T-helper 1 cell (primary cell): ENCODE measurements around the gene AGBL4.

Experiments
- DNase-seq, 5 donors: peaks; one replicate each; pipeline ENCODE4 v3.0.0-alpha.2; 2012 to 2020

The AGBL4 gene

DNA sequence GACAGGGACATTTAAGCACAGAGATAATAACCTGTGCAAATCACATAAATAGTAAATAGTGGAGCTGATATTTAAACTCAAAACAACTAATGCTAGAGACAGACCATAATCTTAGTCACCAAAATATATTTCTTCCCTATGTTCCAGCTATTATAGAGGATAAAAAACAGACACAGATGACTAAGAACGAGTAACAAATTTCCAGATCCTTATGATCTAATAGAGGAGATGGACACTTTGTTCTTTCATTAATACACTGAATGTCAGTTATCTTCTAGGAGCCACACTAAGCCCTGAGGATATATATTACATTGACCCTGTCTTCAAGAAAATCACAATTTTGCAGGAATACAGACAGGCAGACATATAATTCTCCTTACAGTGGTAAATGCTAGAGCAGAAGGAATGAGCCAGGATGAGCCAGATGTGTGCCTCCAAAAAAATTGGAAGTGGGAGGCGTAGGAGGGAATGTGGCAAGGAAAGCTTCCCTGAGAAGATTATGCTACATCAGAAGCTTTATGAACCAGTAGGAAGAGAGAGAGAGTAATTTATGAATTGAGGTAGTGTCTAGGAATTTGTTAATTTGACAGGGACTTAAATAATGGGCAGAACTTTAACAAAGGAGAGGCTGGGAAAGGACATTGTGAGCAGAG is 851.7 kb downstream of the AGBL4 start:
- no peak for DNase-seq

DNA sequence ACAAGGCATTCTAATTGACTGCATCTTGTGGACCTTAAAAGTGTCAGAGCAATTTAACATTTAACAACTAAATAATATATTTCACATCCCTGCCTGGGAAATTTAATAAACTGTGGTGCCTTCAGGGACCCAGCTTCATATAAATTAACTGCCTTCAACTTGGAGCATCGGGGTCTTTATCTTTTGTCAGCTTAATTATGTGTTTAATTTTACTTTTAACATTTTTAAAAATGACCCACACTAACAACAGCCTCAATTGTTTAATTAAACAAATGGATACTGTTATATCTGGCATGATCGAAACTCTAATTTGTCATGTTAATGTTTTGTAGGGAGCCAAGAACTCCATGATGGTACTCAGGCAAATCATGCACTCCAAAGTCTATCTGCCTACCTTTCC is 857.7 kb downstream of the AGBL4 start:
- no peak for DNase-seq

DNA sequence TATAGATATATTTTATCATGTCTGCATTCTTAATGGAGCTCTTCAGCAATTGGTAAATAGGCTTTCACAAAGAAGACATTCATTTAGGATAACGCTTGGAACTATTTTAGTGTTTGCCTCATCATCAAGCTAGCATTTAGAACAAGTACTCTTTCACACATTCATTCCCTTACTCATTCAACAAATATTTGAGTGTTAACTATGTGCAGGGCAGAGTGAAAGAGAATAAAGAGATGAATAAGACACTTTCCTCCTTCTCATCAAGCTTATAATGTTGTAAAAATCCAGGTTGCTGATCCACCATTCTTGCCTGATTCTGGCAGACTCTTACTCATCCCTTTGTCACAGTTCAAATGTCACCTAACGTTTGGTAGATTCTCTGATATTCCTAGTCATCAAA is 860.7 kb downstream of the AGBL4 start:
- DNase-seq = no peak

DNA sequence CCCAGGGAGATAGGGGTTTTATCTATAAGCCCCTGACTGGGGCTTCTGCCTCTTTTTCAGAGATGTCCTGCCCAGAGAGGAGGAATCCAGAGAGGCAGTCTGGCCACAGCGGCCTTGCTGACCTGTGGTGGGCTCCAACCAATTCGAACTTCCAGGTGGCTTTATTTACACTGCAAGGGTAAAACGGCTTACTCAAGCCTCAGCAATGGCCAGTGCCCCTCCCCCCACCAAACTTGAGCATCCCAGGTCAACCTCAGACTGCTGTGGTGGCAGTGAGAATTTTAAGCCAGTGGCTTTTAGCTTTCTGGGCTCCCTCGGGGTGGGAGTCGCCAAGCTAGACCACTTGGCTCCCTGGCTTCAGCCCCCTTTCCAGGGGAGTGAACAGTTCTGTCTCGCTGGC is 863.1 kb downstream of the AGBL4 start:
- no peak for DNase-seq

DNA sequence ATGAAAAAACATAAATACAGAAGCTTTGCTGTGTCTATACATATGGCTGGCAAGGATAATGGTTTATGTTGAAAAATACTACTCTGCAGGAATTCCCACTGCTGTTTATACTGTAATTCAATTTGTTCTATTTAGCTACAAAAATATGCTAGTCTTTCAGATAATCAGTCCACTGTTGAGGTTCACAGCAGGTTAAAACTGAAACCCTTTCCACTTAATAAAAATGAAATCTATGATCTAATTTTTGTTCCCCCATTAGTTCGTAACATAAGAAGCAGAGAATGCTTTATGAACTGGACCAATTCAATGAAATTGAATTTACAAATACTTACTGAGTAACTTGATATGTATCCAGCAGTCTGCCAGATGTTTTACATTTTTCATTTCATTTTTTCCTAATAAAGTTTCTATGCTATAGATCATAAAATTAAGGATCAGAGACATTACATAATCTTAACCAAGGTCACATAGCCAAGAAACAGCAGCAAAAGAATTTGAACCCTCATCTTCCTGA is 887.0 kb downstream of the AGBL4 start:
- no peak for DNase-seq

DNA sequence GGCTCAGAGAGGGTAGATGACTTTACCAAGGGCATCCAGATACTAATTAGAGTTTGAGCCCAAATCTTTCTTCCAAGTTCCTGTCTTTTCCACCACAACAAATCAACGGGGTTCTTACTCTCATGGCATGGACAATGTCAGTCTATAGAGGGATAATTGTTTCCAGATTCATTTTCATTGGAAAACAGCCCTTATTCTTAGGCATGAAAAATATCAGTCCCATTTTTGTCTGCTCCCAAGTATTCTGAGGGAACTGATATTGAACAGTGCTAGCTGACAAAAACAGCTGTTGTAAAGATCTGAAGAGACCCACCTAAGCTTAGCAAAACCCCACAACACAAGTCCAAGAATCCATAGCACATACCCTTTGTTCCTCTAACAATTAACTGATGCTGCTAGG is 898.0 kb downstream of the AGBL4 start:
- DNase-seq = no peak

DNA sequence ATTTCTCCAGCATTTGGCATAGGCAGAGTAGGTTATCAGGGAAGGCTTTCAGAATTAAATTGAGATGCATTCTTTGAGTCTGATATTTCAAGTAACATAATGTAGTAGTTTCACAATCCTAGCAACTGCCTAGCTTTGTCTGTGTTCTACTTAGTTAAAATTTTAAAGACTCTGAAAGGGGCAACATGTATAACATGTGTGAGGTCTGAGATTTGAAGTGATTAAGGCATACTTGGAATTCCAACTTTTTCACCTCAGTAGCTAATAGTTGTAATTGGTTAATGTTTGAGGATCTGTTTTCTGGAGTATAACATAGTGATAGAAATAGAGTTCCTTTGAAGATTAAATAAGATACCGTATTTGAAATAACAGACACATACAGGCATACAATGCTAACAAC is 911.8 kb downstream of the AGBL4 start:
- DNase-seq = no peak

DNA sequence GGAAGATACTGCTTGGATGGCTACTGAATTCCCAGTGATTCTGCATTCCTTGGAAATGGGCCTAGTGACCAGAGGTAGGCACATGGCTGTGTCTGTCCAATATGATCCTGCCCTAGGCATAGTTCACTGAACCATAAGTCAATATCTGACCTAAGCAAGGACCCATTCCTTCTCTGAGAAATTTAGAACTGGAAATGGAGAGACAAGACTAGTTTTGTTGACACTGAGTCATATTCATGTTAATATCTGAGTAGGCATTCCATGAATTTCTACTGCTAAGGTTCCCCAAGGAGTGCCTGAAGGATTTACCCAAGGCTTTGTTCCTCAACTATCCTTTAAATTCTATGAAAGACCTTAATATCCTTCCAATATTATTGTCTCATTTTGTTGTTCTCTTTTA is 917.3 kb downstream of the AGBL4 start:
- no peak for DNase-seq

DNA sequence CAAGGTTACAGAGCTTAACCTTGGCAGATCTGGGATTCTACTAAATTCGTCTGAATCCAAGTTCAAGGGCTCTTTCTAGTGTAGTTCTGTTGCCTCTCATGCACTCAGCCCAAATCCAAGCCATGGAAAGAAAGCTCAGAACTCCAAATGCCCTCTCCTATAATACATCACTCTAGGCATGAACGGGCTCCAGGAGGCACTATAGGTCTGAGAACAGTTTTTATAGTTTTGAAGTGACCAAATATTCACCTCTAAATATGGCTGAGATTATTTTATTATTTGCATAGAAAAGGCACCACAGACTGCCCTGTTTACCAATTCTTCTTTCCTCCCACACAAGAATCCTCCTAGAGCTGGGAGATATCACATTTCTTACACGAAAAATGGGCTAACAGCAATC is 919.2 kb downstream of the AGBL4 start:
- DNase-seq = no peak

DNA sequence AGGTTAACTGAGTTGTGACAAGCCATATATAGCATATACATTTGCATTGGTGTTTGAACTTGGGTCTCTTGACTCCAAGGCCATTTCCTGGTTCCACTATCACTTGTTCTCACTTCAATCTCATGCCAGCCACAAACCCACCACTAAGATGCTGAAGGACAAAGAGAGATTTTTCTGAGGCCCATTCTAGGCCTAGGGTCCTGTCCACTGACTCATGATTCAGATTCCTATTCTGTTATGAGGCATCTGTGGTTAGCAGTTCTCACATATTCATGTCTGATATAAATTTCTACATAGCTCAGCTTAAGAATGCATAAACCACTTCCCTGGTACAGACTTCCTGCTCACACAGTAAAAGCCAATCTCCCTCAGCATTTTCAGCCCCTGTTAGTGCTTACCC is 921.0 kb downstream of the AGBL4 start:
- peak in 1 of 5 donors; percentile 4 for DNase-seq

DNA sequence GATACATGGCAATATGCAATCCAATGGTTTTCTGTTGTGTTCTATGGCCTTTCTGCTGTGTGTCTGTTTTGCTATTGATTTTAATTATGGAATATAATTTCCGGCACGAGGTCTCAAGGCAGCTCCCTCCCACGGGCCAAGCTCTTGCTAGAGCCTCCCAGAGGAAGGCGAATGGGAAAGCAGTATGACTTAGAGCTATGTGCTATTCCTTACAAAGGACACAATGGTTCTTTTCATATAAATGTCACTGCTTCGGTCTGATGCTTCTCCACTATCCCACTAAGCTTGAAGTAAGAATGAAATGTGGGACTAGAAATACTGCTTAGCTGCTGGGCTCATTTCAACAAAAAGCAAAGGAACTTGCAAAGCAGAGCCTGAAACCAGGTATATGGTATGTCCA is 924.9 kb downstream of the AGBL4 start:
- no peak for DNase-seq

DNA sequence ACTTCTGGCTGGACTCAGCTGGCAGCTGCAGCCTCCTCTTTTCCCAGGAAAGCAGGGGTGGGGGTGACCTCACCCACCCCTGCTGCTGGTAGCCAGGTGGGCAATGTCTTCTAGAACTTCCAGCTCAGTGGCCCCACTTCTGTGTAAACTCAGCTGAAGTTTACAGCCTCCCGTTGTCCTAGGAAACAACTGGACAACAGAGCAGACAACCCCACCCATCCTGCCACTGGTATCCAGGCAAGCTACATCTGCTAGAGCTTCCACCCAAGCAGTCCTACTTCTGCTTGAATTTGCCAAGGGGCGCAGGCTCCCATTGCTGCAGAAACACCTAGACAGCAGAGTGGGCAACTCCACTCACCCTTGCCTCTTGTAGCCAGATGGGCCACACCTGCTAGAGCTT is 937.4 kb downstream of the AGBL4 start:
- no peak for DNase-seq

DNA sequence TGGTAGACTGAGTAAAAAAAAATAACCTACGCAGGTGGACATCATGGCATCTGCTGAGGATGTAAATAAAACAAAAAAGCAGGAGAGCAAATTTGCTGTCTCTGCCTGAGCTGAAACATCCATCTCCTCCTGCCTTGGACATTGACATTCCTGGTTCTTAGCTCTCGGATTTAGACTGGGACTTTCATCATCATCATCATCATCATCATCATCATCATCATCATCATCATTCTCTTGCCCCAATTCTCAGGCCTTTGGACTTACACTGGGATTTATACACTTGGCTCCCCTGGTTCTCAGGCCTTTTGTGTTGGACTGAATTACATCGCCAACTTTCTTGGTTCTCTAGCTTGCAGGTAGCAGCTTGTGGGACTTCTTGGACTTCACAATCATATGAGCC is 938.7 kb downstream of the AGBL4 start:
- DNase-seq = no peak

DNA sequence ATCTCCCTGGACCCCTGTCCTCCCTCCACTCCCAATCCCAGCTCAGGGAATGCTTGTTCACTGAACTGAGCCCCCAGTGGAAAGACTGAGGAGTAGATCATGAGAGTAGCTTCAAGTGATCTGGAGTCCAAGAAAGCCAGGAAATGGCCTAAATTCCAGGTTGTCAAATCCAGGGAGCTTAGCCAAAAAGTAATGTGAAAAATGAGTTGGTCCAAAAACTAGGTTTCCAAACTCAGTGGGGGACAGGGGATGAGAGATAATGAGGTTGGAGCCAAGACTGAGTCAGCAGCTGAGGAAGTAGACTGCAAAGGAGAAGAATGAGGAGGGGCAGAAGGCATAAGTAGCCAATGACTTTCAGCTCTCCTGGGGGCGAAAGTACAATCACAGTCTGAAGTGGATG is 963.0 kb downstream of the AGBL4 start:
- DNase-seq = no peak

DNA sequence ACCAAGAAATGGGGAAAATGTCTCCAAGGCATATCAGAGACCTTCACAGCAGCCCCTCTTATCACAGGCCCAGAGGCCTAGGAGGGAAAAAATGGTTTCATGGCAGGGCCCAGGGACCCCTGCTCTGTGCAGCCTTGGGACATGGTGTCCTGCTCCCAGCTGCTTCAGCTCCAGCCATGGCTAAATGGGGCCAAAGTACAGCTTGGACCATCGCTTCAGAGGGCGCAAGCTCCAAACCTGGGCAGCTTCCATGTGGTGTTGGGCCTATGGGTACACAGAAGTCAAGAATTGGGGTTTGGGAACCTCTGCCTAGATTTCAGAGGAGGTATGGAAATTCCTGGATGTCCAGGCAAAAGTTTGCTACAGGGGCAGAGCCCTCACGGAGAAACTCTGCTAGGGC is 964.7 kb downstream of the AGBL4 start:
- DNase-seq = no peak

DNA sequence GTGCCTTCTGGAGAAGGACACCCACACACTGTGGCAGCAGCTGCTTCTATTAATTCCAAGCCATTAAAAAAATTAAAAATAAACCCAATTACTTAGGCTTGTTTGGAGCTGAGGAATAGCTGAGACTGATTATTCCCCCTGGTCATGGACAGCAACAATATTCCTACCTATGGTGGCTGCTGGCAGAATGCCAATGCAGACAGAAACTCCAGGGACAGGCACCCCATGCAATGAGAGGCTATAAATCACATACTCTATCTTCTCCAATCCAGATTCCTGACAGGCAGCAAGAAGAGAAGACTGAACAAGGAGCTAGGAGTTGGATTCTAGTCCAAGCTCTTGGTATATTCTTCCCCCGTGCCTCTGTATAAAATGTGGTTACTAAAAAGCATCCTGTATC is 971.7 kb downstream of the AGBL4 start:
- DNase-seq = no peak

DNA sequence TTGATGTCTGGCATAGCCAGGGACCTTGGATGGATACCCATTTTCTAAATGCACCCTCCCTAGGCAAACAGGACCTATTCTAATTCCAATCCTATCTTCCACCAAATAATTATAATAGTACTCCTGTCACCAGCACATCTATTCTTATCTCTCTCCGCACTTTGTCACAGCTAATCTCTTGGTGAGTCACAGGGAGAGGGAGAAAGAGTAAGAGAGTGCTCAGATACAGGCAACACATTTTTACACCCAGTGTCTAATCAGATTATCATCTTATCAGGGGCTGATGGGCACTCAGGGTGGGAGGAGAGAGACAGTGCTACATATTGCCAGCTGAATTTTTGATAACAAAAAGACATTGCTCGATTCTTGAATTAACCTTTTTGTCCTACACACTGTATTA is 972.1 kb downstream of the AGBL4 start:
- DNase-seq = no peak

DNA sequence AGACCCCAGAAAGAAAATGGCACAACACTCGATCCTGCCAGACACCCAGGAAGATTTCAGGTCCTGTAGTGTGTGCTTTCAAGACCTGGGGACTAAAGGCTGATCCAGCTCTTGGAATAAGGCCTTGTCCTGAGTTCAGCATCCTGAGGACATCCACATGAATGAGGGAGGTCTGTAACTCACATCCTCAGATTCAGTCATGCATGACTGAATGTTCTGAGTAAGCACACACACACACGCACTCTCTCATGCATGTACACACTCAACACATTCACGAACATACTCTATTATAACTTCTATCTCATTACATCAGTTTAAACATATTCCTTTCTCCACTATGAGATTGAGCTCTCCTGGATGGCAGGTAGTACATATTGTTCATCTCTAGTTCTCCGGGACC is 973.7 kb downstream of the AGBL4 start:
- no peak for DNase-seq

DNA sequence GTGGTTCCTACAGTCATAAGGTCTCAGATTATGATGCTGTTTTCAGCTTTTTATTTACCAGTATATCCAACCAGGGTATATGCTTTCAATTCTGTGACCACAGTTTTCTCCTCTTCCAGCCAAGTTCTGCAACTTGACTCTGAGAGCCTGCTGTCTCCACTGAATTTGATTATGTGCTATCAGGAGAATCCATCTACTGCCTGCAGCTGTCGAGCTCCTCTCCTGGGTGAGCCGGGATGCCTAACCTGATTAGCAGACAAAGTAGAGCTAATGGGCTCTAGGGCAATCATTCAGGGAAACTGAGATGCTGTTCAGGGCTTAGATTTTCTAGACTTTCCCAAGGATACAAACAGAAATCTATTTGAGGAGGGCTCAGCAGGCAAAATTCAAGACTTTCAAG is 975.6 kb downstream of the AGBL4 start:
- DNase-seq = no peak

DNA sequence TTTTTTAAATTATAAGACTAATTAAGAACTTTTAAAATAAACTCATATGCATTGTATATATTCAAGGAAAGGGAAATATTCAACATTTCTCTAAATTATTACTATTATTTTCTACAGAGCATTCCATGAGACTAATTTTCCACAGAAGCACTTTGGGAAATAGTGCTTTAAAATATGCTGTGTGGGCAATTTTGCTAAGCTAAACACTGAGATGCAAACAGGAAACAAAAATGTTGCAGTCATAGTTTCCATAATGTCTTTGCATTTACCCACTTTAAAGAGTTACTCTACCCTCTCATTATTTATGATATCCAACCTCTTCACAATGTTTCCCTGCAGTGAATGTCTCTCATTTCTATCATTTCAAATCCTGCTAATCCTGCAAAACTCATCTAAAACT is 977.4 kb downstream of the AGBL4 start:
- DNase-seq = no peak

DNA sequence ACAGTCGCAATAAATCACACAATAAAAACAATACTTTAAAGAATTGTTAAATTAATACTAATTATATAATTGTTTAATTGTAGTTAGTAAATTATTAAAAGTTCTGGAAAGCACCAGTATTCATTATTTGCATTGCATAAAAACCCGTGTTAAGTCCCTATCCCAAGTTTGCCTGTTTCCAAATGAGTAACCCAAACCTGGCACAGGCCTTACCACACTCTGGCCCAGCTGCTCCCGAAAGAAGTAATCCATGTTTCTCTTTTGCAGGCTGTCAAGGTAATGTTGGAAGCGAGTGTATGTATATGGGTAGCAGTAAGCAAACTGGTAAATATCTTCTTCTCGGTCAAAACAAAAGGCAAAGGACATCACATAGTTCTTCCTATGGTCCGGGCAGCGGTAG is 978.4 kb downstream of the AGBL4 start:
- DNase-seq = no peak

DNA sequence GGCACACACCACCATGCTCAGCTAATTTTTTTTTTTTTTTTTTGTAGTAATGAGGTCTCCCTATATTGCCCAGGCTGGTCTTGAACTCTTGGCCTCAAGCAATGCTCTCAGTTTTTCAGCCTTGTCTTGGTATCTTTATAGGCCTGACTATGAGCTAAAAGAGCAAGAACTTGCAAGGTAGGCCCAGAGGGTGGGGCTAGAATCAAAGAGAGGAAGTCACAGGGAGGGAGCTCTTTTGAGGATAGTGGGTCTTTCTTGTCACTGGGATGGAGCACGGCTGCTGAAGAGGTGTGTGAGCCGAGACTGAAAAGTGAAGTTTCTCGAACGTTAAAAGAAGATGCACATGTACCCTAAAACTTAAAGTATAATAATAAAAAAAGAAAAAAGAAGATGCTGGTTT is 987.1 kb downstream of the AGBL4 start:
- no peak for DNase-seq

DNA sequence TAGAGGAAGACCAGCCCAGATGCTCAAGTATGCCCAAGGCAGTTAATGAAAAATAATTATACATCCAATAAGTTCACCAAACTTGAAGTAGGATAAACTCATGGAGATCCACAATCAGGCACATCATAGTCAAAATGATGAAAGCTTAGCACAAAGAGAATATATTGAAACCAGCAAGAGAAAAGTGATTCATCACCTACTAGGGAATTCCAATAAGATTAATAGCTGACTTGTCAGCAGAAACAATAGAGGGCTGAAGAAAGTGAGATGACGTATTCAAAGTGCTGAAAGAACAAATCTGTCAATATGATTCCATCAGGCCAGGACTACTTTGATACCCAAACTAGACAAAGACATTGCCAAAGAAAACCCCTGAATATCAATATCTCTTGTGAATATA is 995.4 kb downstream of the AGBL4 start:
- no peak for DNase-seq

DNA sequence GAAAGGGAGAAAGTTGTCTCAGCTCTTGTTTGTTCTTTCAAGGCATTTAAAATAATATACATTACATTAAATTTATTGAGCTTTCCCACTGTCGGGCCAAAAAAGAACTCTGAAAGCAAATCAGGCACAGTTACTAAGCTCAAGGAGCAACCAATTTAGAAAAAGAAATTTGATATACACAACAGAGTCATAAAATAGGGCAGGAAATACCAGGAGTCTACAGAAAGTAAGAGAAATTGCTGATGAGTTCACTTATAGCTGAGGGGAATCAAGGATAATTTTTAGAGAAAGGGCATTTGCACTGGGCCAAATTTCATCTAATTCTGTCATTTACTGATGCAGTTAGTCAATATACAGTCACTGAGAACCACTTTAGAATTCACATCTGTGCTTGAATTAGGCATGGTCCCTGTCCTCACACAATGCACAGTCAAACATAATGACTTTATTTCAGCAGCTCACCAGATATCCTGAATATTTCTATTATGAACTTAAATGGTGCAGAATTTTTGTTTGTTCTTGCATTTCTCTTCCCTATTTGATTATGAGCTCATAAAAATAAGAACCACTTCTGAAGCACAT is 997.4 kb downstream of the AGBL4 start:
- DNase-seq = no peak
